ENCODE measurements around the gene TMEM17. TPM values are rescaled to one million over a fixed set of nuclear protein-coding genes. Genes with fewer than 3 reads are reported as not detected.

TMEM17 gene
- polyA plus RNA-seq, 3 donors = 0.08 to 0.26 (median 0.10) TPM

GRCh38 chr2:62456721-62457539 is 49.1 kb downstream of the TMEM17 start:
- peak; percentile 97 for TF ChIP-seq CTCF (IDR thresholded peaks at IDR 0.05)
- Histone ChIP-seq H3K4me2 (replicated peaks; ENCODE audit: extremely low read depth, low read length, poor library complexity, severe bottlenecking) (peak overlapping the region; percentile 84), H4K20me1 (ENCODE audit: insufficient read depth, low read length) (no peaks in the 10 kb centered on the region), H3K79me2 (ENCODE audit: insufficient read depth, low read length) (no peaks in the 10 kb centered on the region), H3K4me1 (ENCODE audit: control insufficient read depth in 1 of 2, insufficient read depth in 2 of 2, low read length in 2 of 2) (peaks cover 8 to 13% of the 10 kb centered on the region in 2 donors), H3K36me3 (replicated peaks in 1 of 2; ENCODE audit: control insufficient read depth in 1 of 2, insufficient read depth in 2 of 2, low read length in 2 of 2) (no peaks in the 10 kb centered on the region), H3K27ac (ENCODE audit: low read depth in 1 of 2, low read length in 2 of 2) (no peak overlapping the region), H3K4me3 (replicated peaks in 1 of 3; ENCODE audit: low read depth in 2 of 3, low read length in 3 of 3) (peak overlapping the region; percentile 23 to 74 (median 42)), H2AFZ (ENCODE audit: insufficient read depth, low read depth, low read length, poor library complexity, severe bottlenecking) (peak overlapping the region; percentile 90), H3K27me3 (ENCODE audit: control insufficient read depth in 2 of 2, insufficient read depth in 2 of 2, low read length in 2 of 2) (no peaks in the 10 kb centered on the region), H3K9ac (ENCODE audit: insufficient read depth, low read length, poor library complexity, severe bottlenecking) (peak overlapping the region; percentile 65), H3K9me3 (replicated peaks in 1 of 2; ENCODE audit: control insufficient read depth in 1 of 2, insufficient read depth in 1 of 2, low read length in 2 of 2) (no peaks in the 10 kb centered on the region)
- H3K27me3 Mint-ChIP-seq (ENCODE audit: low read depth in 3 of 3) = peaks cover 4 to 17% (median 5%) of the 10 kb centered on the region in 3 donors
- H3K4me3 Mint-ChIP-seq = peak overlapping the region; percentile 69 to 80
- peaks cover 10% of the 10 kb centered on the region for H3K4me1 Mint-ChIP-seq
- no peaks in the 10 kb centered on the region for H3K36me3 Mint-ChIP-seq
- peak overlapping the region in 1 of 7 donors; percentile 66 for H3K27ac Mint-ChIP-seq
- intact Hi-C loops (cut with micrococcal nuclease) = loop anchor here (5.0 kb wide), 2 partner anchors 320 to 1405 kb away; no protein-coding TSS in a partner anchor
- peak; percentile 19 to 44 (median 32) for DNase-seq
- 7% methylated on average over 45 of the region's 52 CpGs for WGBS (ENCODE audit: insufficient coverage)
- no peaks in the 10 kb centered on the region for H3K9me3 Mint-ChIP-seq

- no peak for TF ChIP-seq CTCF (IDR thresholded peaks at IDR 0.05)
- peaks cover 10% of the 10 kb centered on the region for H3K4me1 Mint-ChIP-seq
- peaks cover 8 to 13% of the 10 kb centered on the region in 2 donors for H3K4me1 ChIP-seq (ENCODE audit: control insufficient read depth in 1 of 2, insufficient read depth in 2 of 2, low read length in 2 of 2)
- H3K27me3 ChIP-seq (ENCODE audit: control insufficient read depth in 2 of 2, insufficient read depth in 2 of 2, low read length in 2 of 2) = no peaks in the 10 kb centered on the region
- intact Hi-C loops (cut with micrococcal nuclease) = loop anchor here (5.0 kb wide), 2 partner anchors 321 to 1406 kb away; no protein-coding TSS in a partner anchor
- no peaks in the 10 kb centered on the region for H4K20me1 ChIP-seq (ENCODE audit: insufficient read depth, low read length)
- H3K27ac Mint-ChIP-seq = peak overlapping the region in 1 of 7 donors; percentile 66
- H3K36me3 Mint-ChIP-seq = no peaks in the 10 kb centered on the region
- H3K9me3 Mint-ChIP-seq = no peaks in the 10 kb centered on the region
- no peak overlapping the region for H3K4me3 ChIP-seq (replicated peaks in 1 of 3; ENCODE audit: low read depth in 2 of 3, low read length in 3 of 3)
- H3K9me3 ChIP-seq (replicated peaks in 1 of 2; ENCODE audit: control insufficient read depth in 1 of 2, insufficient read depth in 1 of 2, low read length in 2 of 2) = no peaks in the 10 kb centered on the region
- H3K4me3 Mint-ChIP-seq = no peak overlapping the region
- H3K79me2 ChIP-seq (ENCODE audit: insufficient read depth, low read length) = no peaks in the 10 kb centered on the region
- H3K27ac ChIP-seq (ENCODE audit: low read depth in 1 of 2, low read length in 2 of 2) = no peak overlapping the region
- H3K27me3 Mint-ChIP-seq (ENCODE audit: low read depth in 3 of 3) = peaks cover 4 to 17% (median 5%) of the 10 kb centered on the region in 3 donors
- no peak overlapping the region for H3K9ac ChIP-seq (ENCODE audit: insufficient read depth, low read length, poor library complexity, severe bottlenecking)
- H2AFZ ChIP-seq (ENCODE audit: insufficient read depth, low read depth, low read length, poor library complexity, severe bottlenecking) = peak overlapping the region; percentile 90
- DNase-seq = no peak
- WGBS (ENCODE audit: insufficient coverage) = 93% methylated on average over 4 of the region's 6 CpGs
- no peak overlapping the region for H3K4me2 ChIP-seq (replicated peaks; ENCODE audit: extremely low read depth, low read length, poor library complexity, severe bottlenecking)
- H3K36me3 ChIP-seq (replicated peaks in 1 of 2; ENCODE audit: control insufficient read depth in 1 of 2, insufficient read depth in 2 of 2, low read length in 2 of 2) = no peaks in the 10 kb centered on the region
Measured at GRCh38 chr2:62455957-62456692, 49.9 kb downstream of the TMEM17 start.

Measured in CD14-positive monocyte (primary cell).